Kidney (tissue), 2 donors: ENCODE data around the gene ATP1B3. TPM values are rescaled to one million over a fixed set of nuclear protein-coding genes. Genes with fewer than 3 reads are reported as not detected.

ENCODE experiments used
- polyA plus RNA-seq: library from polyadenylated mRNA; stranded (reverse); fragments of 350-450 nt; fragmentation: Illumina TruSeq; extraction: RNeasy Lipid Tissue Mini Kit (QIAGEN cat#74804); gene quantifications from one replicate; pipeline ENCODE4 v1.2.3, GENCODE V29; 2014; ENCODE audit warnings: low read depth, low replicate concordance; ENCODE audit not compliant: insufficient read depth
- total RNA-seq: library from RNA; stranded (reverse); fragmentation: NEBNext Ultra II Directional; extraction: Animal tissue kit (Norgen Biotek cat#: 25700); gene quantifications from one replicate; pipeline ENCODE4 v1.2.1, GENCODE V29; 2021
- donor health status: DM: yes; HTN: yes; CAD: no.

ATP1B3 gene
- total and polyA plus RNA-seq, 2 donors from 2014 or later = 110 to 195 TPM

Other genes with a start within 250 kb of the ATP1B3 start
- gene RNF7, start 138.3 kb upstream of the ATP1B3 start, total RNA-seq = 83.2 TPM
- gene RNF7, start 138.3 kb upstream of the ATP1B3 start, polyA plus RNA-seq = 138 TPM
- not detected for gene GRK7, start 113.2 kb upstream of the ATP1B3 start, total RNA-seq
- gene GRK7, start 113.2 kb upstream of the ATP1B3 start, polyA plus RNA-seq = not detected